Choroid plexus epithelial cell (primary cell): Measurements from ENCODE around the gene ICOSLG.
"Not testable (repeated sequence)": the region's sequence is repeated elsewhere in the genome, so short reads cannot be mapped to it uniquely, and the experiment has no call there.

Experiments used
- DNase-seq: peaks from one replicate; pipeline ENCODE4 v3.0.0-alpha.2; 2010; ENCODE audit warnings: low read depth
- H3K4me3 ChIP-seq: 2 replicates; pipeline ENCODE4 v1.5.1; 2011; ENCODE audit warnings: low read depth, mild to moderate bottlenecking, control low read depth, low read length, moderate library complexity
- CTCF ChIP-seq: conservative IDR thresholded peaks from 2 replicates; pipeline ENCODE4 v1.5.1; 2011; ENCODE audit warnings: low read depth, mild to moderate bottlenecking, control low read depth, inconsistent platforms, low read length, moderate library complexity

Gene ICOSLG, protein sequence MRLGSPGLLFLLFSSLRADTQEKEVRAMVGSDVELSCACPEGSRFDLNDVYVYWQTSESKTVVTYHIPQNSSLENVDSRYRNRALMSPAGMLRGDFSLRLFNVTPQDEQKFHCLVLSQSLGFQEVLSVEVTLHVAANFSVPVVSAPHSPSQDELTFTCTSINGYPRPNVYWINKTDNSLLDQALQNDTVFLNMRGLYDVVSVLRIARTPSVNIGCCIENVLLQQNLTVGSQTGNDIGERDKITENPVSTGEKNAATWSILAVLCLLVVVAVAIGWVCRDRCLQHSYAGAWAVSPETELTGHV

GRCh38 chr21:44240842-44241241, at the start of gene ICOSLG:
TSS of gene ICOSLG (minus strand) at chr21:44240943. CDS start at chr21:44240817, 126 bp downstream.
- DNase-seq, result not testable (repeated sequence)

GRCh38 chr21:44289381-44290010, 48.8 kb upstream of the ICOSLG start:
- TF ChIP-seq CTCF, result no peak
- H3K4me3 ChIP-seq, result no peak overlapping the region
- no peak for DNase-seq

More at GRCh38 chr21:44240842-44241241, at the start of gene ICOSLG:
- H3K4me3 ChIP-seq, result not testable (repeated sequence)

- TF ChIP-seq CTCF, result no peak
- H3K4me3 ChIP-seq, result no peak overlapping the region
- no peak for DNase-seq
Measured at GRCh38 chr21:44288251-44289110, 47.7 kb upstream of the ICOSLG start.

- H3K4me3 ChIP-seq, result no peak overlapping the region
- no peak for DNase-seq
- no peak for TF ChIP-seq CTCF
Measured at GRCh38 chr21:44286716-44287632, 46.2 kb upstream of the ICOSLG start.

DNA sequence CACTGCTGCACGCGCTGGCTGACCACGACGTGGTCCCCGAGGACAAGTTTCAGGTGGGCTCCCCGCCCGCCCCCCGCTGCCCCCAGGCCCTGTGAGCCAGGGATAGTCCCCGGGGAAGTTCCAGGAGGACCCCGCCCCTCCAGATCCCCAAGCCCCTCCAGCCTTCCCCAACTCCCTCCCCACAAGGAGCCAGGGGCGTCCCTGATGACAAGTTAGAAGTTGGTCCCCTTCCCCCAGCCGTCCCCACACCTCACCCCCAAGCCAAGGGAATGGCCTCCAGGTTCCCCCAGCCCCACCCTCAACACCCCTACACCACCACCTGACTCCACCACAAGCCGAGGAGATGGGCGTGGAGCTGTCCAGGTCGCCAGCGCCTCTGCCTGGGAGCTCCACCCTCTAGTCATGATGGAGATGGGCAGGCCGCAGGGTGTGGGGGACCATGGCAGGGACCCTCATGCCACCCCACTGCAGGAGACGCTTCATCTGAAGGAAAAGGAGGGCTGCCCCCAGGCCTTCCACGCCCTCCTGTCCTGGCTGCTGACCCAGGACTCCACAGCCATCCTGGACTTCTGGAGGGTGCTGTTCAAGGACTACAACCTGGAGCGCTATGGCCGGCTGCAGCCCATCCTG, 45.5 kb upstream of the ICOSLG start:
- TF ChIP-seq CTCF, result no peak
- no peak overlapping the region for H3K4me3 ChIP-seq

GRCh38 chr21:44285138-44285992, 44.6 kb upstream of the ICOSLG start, which contains the start of gene AIRE:
TSS of gene AIRE (plus strand) at chr21:44285876. CDS start at chr21:44286007, 131 bp downstream.
- no peak for TF ChIP-seq CTCF
- H3K4me3 ChIP-seq, result no peak within 1 kb of the TSS
- DNase-seq, result no peak

More for the DNA sequence above, 45.5 kb upstream of the ICOSLG start:
- no peak for DNase-seq
